GM21529 (cell line): Measurements from ENCODE around the gene HYAL4.
"Not testable (repeated sequence)": the region's sequence is repeated elsewhere in the genome, so short reads cannot be mapped to it uniquely, and the experiment has no call there.

Experiments
- ATAC-seq: cut with Tn5 transposase; IDR thresholded peaks from one replicate; pipeline ENCODE4 v1.9.1; 2021; ENCODE audit not compliant: unreplicated experiment

The HYAL4 gene

DNA sequence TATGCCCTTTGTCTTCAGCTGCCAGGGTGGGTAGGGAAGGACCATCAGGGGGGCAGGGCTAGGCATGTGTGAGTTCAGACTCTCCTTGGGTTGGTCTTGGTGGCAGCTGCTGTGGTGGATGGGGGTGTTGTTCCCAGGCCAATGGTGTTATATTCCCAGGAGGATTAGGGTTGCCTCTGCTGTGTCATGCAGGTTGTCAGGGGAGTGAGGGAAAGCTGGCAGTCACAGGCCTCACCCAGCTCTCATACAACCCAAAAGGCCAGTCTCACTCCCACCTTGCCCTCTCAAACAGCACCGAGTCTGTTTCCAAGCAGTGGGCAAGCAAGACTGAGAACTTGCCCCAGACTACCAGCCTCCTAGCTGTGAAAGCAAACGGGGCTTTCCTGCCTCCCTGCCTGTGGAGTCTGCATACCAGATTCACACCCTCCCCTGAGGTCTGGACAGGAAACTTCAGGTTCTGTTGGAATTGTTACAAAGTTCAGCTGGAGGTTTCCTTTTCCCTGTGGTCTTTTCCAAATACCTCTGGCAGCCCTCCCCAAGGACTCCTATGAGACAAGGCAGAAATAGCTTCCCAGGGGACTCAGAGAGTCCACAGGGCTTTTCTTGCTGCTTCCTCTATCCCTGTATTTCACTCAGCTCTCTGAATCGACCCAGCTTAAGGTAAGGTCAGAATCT is 1.4 kb downstream of the HYAL4 start:
- ATAC-seq, result no peak

- ATAC-seq, result no peak
These were observed 2.9 kb downstream of the HYAL4 start for GRCh38 chr7:123847868-123848267.

DNA sequence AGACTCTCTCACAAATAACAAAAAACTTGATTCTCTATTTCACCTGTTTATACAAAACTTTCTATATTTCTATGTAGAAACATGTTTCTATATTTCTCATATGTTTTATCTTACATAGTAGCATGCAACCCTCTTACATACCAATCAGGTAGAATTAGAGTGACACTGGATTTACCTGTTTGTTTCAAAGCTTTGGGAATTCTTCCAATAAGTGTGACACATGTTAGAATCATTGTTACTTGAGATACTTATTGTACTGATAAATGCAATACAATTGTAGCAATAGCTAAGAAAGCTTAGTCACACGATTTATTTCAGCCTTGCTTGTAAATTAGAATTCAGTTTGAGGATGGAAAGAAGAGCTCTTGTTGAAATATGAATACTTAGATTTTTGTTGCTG is 4.9 kb downstream of the HYAL4 start:
- ATAC-seq, result no peak

DNA sequence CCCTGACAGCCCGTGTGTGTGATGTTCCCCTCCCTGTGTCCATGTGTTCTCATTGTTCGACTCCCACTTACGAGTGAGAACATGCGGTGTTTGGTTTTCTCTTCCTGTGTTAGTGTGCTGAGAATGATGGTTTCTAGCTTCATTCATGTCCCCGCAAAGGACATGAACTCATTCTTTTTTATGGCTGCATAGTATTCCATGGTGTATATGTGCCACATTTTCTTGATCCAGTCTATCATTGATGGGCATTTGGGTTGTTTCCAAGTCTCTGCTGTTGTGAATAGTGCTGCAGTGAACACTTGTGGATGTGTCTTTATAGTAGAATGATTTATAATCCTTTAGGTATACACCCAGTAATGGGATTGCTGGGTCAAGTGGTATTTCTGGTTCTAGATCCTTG is 6.4 kb downstream of the HYAL4 start:
- ATAC-seq, result not testable (repeated sequence)

DNA sequence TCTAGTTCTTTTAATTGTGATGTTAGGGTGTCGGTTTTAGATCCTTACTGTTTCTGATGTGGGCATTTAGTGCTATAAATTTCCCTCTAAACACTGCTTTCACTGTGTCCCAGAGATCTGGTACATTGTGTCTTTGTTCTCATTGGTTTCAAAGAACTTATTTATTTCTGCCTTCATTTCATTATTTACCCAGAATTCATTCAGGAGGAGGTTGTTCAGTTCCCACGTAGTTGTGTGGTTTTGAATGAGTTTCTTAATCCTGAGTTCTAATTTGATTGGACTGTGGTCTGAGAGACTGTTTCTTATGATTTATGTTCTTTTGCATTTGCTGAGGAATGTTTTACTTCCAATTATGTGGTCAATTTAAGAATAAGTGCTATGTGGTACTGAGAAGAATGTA is 9.3 kb downstream of the HYAL4 start:
- ATAC-seq, result not testable (repeated sequence)

DNA sequence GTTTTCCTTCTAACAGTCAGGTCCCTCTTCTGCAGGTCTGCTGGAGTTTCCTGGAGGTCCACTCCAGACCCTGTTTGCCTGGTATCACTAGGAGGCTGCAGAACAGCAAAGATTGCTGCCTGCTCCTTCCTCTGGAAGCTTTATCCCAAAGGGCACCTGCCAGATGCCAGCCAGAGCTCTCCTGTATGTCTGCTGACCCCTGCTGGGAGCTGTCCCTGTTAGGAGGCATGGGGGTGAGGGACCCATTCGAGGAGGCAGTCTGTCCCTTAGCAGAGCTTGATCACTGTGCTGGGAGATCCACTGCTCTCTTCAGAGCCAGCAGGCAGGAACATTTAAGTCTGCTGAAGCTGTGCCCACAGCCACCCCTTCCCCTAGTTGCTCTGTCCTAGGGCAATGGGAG is 11.5 kb downstream of the HYAL4 start:
- not testable (repeated sequence) for ATAC-seq

DNA sequence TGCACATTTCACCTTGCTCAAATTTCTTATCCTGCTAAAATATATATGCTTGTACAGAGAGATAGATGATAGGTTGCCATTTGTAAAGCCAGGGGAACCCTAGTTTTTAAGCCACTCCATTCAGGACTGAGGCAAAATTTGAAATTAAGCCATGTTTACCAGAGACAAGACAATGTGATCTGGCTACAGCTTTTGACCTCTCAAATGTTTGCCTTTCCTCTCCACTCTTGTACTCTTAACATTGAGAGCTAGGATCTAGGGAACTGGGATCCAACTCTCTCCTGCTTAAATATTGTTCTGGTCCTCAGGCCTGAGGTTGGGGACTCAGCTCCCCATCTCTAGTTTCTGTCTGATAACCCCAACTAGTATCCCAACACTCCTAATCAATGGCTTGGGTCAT is 15.9 kb downstream of the HYAL4 start:
- ATAC-seq, result no peak

GRCh38 chr7:123862775-123863174 is 17.8 kb downstream of the HYAL4 start:
- no peak for ATAC-seq

- no peak for ATAC-seq
These were observed 18.5 kb downstream of the HYAL4 start for GRCh38 chr7:123863461-123863860.

- no peak for ATAC-seq
These were observed 19.0 kb downstream of the HYAL4 start for GRCh38 chr7:123864012-123864411.

DNA sequence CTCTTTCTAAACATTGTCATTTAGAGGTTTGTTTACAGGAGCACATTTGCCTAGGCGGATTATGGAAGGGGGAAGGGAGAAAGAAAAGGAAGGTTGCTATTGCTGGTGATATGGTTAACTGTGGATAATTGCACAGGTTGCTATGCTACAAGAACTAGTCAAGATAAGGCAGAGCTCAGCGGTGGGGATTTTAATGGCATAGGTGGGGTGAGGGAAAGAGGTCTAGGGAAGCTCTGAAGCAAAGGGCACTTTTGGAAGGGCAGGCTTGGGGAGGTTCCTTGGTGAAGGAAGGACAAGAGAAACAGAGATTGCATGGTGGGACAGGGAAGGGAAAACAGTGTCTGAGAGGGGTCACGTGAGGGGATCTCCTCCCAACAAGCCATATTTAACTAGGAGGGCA is 19.5 kb downstream of the HYAL4 start:
- ATAC-seq, result no peak

DNA sequence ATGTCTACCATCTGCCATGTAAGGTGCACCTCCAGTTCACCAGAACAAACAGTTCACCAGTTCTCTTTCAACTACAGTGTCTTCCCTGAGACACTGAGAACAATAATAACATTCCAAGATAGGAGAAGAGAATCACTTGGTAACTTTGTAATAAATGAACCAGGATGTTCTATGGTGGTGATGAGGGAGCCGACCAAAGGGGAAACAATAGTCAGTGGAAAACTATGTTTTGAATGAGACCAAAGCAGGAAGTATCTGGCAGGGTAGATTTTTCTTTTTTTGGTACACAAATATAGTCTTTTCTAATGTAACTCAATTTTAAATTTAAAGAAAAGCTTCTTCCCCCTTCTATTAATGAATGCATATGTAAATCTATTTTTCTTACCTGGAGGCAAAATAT is 20.0 kb downstream of the HYAL4 start:
- ATAC-seq, result no peak

- ATAC-seq, result peak; percentile 90
These were observed 20.6 kb downstream of the HYAL4 start for GRCh38 chr7:123865517-123866117.

GRCh38 chr7:123867225-123867624 is 22.3 kb downstream of the HYAL4 start:
- ATAC-seq, result no peak

GRCh38 chr7:123871998-123872867 is 27.3 kb downstream of the HYAL4 start:
- ATAC-seq, result peak; percentile 87

DNA sequence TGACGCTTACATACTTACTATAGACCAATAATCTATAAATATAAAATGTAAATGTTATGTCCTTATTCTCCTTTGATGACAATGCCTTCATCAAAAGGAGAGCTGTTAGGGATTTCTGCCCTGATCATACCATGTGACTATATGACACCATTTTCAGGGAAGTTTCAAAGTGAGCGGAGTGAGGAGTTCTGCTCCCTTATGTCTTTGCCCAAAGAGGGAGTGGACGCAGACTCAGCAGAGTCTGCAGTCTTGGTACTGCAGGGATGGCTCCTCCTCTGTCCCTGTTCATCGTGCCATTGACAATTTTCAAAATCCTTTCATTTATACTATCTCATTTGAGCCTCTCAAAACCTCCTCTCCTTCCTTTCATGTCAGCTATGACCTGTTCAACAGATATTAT is 27.9 kb downstream of the HYAL4 start:
- no peak for ATAC-seq

- ATAC-seq, result no peak
These were observed 31.7 kb downstream of the HYAL4 start for GRCh38 chr7:123876557-123877256.

DNA sequence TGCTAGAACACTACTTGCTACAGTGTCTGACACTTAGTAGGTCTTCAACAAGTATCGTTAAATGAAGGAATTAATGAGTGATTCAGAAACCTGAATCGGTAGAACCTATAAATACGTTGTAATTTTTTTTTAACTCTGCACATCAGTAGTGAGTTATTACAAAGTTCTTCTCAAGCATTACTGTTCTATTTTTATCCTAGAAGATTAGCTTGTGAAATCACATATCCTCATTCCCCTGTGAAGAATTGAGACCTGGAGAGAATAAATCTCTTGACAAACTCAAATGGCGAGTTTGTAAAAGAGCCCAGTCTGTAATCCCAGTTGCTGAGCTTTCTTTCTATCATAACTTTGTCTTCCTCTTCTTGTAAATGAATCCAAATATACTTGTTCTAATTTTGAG is 34.7 kb downstream of the HYAL4 start:
- ATAC-seq, result no peak

DNA sequence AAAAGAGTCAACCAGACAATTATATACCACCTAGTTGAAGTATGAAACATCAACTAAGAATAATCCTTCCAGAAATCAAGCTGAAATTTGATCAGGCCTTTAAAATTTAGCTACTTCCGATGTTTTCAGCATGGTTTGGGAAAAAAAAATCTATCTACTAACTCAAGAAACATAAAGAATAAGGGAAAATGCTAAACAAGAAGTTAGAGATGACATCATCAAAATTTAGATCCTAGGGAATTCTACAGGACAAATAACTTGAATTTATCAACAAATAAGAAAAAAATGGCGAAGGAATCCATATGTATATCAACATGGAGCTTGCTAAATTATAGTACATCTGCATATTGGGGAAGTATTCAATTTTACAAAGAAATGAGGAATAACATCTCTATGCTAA is 36.3 kb downstream of the HYAL4 start:
- no peak for ATAC-seq

- ATAC-seq, result no peak
These were observed 38.2 kb downstream of the HYAL4 start for GRCh38 chr7:123883154-123883553.

DNA sequence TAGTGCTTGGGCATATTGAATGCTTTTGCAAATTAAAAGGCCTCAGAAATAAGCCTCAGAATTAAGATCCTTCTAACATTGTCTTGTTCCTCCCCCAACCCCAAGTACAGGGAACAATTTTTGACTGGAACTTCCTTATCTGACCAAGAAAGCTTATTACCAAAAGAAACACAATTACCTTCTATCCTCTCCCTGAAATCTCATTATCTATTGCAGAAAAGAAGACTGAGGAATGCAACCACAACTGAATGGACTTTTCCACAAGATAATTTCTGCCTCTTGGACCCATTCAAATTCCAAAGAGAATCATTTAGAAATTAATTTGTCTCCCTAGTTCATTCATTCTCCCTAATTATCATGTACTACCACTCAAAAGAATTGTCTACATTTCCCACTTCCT is 43.2 kb downstream of the HYAL4 start:
- no peak for ATAC-seq
